Measurements from ENCODE around the gene MYO5B.

DNA sequence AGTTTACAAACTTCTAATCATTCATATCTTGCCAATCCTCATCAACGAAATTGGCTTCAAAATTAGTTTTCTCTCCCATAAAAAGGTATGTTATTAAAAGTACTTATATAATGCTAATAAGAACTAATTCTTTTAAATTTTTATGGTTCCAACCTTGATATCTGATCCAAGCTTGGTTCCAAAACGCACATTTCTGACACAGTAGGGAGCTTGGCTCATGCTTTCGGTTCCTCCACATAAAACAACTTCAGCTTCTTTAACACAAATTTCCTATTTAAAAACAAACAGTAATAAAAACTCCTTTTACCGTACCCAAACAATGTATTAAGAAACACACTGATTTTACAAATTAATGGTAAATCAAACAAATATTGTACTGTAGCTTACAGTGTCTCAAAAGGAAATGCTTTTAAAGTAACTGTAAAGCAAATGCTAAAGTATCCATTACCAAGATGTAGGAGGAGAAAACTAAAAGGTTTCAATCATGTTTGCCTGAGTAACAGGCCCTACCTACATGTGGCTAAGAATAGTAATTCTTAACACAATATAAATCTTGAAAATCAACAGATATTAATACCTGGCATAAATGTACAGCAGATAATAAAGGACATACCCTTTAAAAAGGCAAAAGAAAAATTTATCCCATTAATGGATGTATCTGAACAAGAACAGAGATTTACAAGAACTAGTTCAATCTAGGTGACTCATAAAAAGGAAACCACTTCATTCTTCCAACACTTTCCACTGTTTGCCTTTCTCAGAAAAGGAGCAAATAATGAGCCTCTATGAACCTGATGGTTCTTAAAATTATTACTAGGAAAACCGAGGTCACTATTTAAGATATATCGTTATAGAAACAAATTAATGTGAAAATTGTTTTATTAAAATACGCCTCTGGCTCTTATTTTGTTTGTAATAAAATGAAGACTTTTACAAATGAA, 399.1 kb downstream of the MYO5B start:
- TF ChIP-seq EZH2 (optimal IDR thresholded peaks at IDR 0.05; ENCODE audit: low read depth, low read length) = no peak
- TF ChIP-seq, protein P1, sequence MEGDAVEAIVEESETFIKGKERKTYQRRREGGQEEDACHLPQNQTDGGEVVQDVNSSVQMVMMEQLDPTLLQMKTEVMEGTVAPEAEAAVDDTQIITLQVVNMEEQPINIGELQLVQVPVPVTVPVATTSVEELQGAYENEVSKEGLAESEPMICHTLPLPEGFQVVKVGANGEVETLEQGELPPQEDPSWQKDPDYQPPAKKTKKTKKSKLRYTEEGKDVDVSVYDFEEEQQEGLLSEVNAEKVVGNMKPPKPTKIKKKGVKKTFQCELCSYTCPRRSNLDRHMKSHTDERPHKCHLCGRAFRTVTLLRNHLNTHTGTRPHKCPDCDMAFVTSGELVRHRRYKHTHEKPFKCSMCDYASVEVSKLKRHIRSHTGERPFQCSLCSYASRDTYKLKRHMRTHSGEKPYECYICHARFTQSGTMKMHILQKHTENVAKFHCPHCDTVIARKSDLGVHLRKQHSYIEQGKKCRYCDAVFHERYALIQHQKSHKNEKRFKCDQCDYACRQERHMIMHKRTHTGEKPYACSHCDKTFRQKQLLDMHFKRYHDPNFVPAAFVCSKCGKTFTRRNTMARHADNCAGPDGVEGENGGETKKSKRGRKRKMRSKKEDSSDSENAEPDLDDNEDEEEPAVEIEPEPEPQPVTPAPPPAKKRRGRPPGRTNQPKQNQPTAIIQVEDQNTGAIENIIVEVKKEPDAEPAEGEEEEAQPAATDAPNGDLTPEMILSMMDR (IDR thresholded peaks at IDR 0.05; ENCODE audit: low read length) = no peak
